ENCODE results near the gene GNA14.
"Not testable (repeated sequence)": the region's sequence is repeated elsewhere in the genome, so short reads cannot be mapped to it uniquely, and the experiment has no call there.

GNA14 gene

GRCh38 chr9:77440057-77440456, 208.1 kb downstream of the GNA14 start:
- peak in 1 of 2 experiments; percentile 36 for DNase-seq

GRCh38 chr9:77438653-77439052, 209.5 kb downstream of the GNA14 start:
- DNase-seq, result no peak

- peak in 1 of 2 experiments; percentile 41 for DNase-seq
Measured at GRCh38 chr9:77435688-77436087, 212.4 kb downstream of the GNA14 start.

- no peak for DNase-seq
Measured at GRCh38 chr9:77435277-77435676, 212.8 kb downstream of the GNA14 start.

- DNase-seq, result peak; percentile 2 to 44
Measured at GRCh38 chr9:77433675-77434445, 214.3 kb downstream of the GNA14 start.

GRCh38 chr9:77432053-77432452, 216.1 kb downstream of the GNA14 start:
- no peak for DNase-seq

- no peak for DNase-seq
Measured at GRCh38 chr9:77429928-77430327, 218.2 kb downstream of the GNA14 start.

- DNase-seq, result no peak
Measured at GRCh38 chr9:77427256-77427927, 220.7 kb downstream of the GNA14 start.

GRCh38 chr9:77426712-77427111, 221.4 kb downstream of the GNA14 start:
- no peak for DNase-seq

- no peak for DNase-seq
Measured at GRCh38 chr9:77424993-77425392, 223.1 kb downstream of the GNA14 start.

- DNase-seq, result no peak
Measured at GRCh38 chr9:77423841-77424240, 224.3 kb downstream of the GNA14 start.

GRCh38 chr9:77422969-77423368, 225.2 kb downstream of the GNA14 start:
- no peak for DNase-seq

- no peak for DNase-seq
Measured at GRCh38 chr9:77421506-77422265, 226.4 kb downstream of the GNA14 start.

GRCh38 chr9:77420641-77421040, 227.5 kb downstream of the GNA14 start:
- DNase-seq, result no peak

GRCh38 chr9:77418226-77418625, 229.9 kb downstream of the GNA14 start:
- no peak for DNase-seq

GRCh38 chr9:77417566-77417965, 230.6 kb downstream of the GNA14 start:
- DNase-seq, result no peak

GRCh38 chr9:77408521-77408920, 239.6 kb downstream of the GNA14 start:
- DNase-seq, result not testable (repeated sequence)

- no peak for DNase-seq
Measured at GRCh38 chr9:77403239-77403638, 244.9 kb downstream of the GNA14 start.

- DNase-seq, result no peak
Measured at GRCh38 chr9:77402286-77402685, 245.8 kb downstream of the GNA14 start.

- DNase-seq, result no peak
Measured at GRCh38 chr9:77399964-77400363, 248.2 kb downstream of the GNA14 start.

- DNase-seq, result not testable (repeated sequence)
Measured at GRCh38 chr9:77398581-77398980, 249.5 kb downstream of the GNA14 start.

GRCh38 chr9:77392328-77392727, 255.8 kb downstream of the GNA14 start:
- DNase-seq, result no peak

- DNase-seq, result no peak
Measured at GRCh38 chr9:77391834-77392233, 256.3 kb downstream of the GNA14 start.

- DNase-seq, result no peak
Measured at GRCh38 chr9:77386187-77386586, 261.9 kb downstream of the GNA14 start.
